Osteoblast (primary cell): ENCODE results near the gene KIAA1217. TPM values are rescaled to one million over a fixed set of nuclear protein-coding genes. Genes with fewer than 3 reads are reported as not detected.

Source experiments
- DNase-seq: peaks from one replicate; pipeline ENCODE4 v3.0.0; 2011; ENCODE audit warnings: low spot score, mixed read lengths; ENCODE audit not compliant: insufficient read length; ENCODE audit errors: missing footprints
- H2AFZ ChIP-seq: 2 replicates; pipeline ENCODE4 v1.6.0; 2011; ENCODE audit warnings: mild to moderate bottlenecking, low read length
- H3K27ac ChIP-seq: 2 replicates; pipeline ENCODE4 v1.5.1; 2011; ENCODE audit warnings: mild to moderate bottlenecking, low read depth, low read length, moderate library complexity
- H3K27me3 ChIP-seq: 2 replicates; pipeline ENCODE4 v1.6.0; 2012; ENCODE audit warnings: mild to moderate bottlenecking, control low read depth, inconsistent platforms, low read length, moderate library complexity; ENCODE audit not compliant: insufficient read depth
- H3K36me3 ChIP-seq: 2 replicates; pipeline ENCODE4 v1.5.1; 2011; ENCODE audit warnings: mild to moderate bottlenecking, low read length, control low read depth, moderate library complexity; ENCODE audit not compliant: insufficient read depth
- H3K4me1 ChIP-seq: 2 replicates; pipeline ENCODE4 v1.5.1; 2011; ENCODE audit warnings: mild to moderate bottlenecking, low read length, control low read depth, moderate library complexity; ENCODE audit not compliant: insufficient read depth
- H3K4me2 ChIP-seq: 2 replicates; pipeline ENCODE4 v1.6.0; 2011; ENCODE audit warnings: mild to moderate bottlenecking, low read length; ENCODE audit not compliant: insufficient read depth
- H3K4me3 ChIP-seq: fragments of 200-600 bp; sonication (generic); 3 replicates; pipeline ENCODE4 v1.5.1; 2012; ENCODE audit warnings: mild to moderate bottlenecking, low read length, inconsistent platforms; ENCODE audit not compliant: insufficient read depth
- H3K79me2 ChIP-seq: 2 replicates; pipeline ENCODE4 v1.6.0; 2012; ENCODE audit warnings: mild to moderate bottlenecking, low read length, control low read depth, inconsistent platforms; ENCODE audit not compliant: insufficient read depth
- H3K9me3 ChIP-seq: 2 replicates; pipeline ENCODE4 v1.5.1; 2011; ENCODE audit warnings: low read depth, low read length, control low read depth
- H4K20me1 ChIP-seq: 2 replicates; pipeline ENCODE4 v1.6.0; 2012; ENCODE audit warnings: mild to moderate bottlenecking, low read length, control low read depth; ENCODE audit not compliant: insufficient read depth
- total RNA-seq: library from RNA; depleted of rRNA; stranded (reverse); fragments of >200 nt; gene quantifications from 2 replicates; pipeline ENCODE4 v1.2.3, GENCODE V29; 2012
- TF ChIP-seq, protein P1 (sequence below): IDR thresholded peaks from 2 replicates; pipeline ENCODE4 v1.5.1; 2011; ENCODE audit warnings: mild to moderate bottlenecking, low read depth, low read length, moderate library complexity; ENCODE audit errors: extremely low read depth

Gene KIAA1217
- total RNA-seq, 1 donor, result 51.0 TPM

DNA sequence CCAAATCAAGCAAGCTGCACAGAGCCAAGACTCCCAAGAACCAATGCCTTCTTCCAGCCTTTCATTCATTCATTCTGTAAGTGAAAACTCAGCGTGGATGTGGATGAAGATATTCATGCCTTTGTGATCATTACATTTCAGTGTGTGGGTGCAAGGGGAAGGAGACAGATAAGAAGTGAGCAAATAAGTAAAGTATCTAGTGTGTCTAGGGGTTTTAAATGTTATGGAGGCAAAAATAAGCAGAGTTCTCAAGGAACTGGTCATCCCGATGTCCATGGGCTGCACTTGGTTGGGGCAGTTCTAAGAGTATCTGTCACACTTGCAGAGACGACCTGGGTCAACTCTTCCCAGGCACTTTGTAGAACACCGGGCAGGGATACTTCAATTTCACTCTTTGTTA is 149.1 kb downstream of the KIAA1217 start:
- DNase-seq, result no peak
- Histone ChIP-seq H3K4me2 (no peak overlapping the region), H3K4me3 (no peak overlapping the region)

DNA sequence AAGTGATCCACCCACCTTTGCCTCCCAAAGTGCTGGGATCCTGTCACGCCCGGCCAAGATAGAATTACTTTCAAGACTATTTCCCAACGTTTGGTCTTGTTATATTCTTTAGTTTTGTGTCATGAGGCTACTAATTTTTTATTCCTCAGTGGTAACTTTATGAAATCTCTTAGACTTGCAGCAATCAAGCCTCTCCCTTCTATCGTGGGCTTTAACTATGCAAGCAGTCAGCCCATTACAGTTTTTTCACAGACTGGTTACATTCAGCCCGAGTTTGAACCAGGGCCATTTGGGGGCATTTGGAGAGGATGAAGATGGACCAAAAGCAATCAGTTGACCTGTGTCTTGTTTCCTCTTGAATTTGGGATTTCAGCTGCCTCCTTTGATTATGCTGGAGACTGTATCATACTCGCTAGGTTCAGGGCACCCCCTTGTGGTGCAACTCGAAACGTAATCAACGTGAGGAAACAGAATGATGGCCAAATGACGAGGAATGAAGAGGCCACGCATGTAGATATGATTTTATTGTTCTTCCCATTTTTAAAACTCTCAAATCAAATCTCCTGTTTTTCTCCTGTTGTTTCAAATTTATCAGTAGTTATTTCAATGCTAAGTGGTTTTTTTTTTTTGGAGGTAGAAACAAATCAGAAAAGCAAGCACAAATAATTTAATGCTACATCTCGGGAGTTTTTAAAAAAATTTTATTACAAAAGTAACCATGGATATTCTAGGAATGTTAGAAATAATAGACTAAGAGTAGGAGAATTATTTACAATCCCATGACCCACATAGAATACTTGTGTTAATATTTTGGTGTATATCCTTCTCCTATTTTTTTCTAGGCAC is 151.6 kb downstream of the KIAA1217 start:
- no peaks in the 10 kb centered on the region for H3K4me1 ChIP-seq
- H3K27ac ChIP-seq, result no peak overlapping the region
- DNase-seq, result peak; percentile 82
- no peaks in the 10 kb centered on the region for H3K79me2 ChIP-seq
- H3K9me3 ChIP-seq, result no peaks in the 10 kb centered on the region
- H3K36me3 ChIP-seq, result no peaks in the 10 kb centered on the region
- H3K27me3 ChIP-seq, result no peaks in the 10 kb centered on the region
- H3K4me3 ChIP-seq, result no peak overlapping the region
- H4K20me1 ChIP-seq, result no peaks in the 10 kb centered on the region
- TF ChIP-seq, protein P1, sequence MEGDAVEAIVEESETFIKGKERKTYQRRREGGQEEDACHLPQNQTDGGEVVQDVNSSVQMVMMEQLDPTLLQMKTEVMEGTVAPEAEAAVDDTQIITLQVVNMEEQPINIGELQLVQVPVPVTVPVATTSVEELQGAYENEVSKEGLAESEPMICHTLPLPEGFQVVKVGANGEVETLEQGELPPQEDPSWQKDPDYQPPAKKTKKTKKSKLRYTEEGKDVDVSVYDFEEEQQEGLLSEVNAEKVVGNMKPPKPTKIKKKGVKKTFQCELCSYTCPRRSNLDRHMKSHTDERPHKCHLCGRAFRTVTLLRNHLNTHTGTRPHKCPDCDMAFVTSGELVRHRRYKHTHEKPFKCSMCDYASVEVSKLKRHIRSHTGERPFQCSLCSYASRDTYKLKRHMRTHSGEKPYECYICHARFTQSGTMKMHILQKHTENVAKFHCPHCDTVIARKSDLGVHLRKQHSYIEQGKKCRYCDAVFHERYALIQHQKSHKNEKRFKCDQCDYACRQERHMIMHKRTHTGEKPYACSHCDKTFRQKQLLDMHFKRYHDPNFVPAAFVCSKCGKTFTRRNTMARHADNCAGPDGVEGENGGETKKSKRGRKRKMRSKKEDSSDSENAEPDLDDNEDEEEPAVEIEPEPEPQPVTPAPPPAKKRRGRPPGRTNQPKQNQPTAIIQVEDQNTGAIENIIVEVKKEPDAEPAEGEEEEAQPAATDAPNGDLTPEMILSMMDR, result peak; percentile 89
- H3K4me2 ChIP-seq, result no peak overlapping the region
- H2AFZ ChIP-seq, result no peak overlapping the region

More for the DNA sequence above, 149.1 kb downstream of the KIAA1217 start:
- Histone ChIP-seq H2AFZ (no peak overlapping the region), H3K9me3 (no peaks in the 10 kb centered on the region), H4K20me1 (no peaks in the 10 kb centered on the region), H3K4me1 (no peaks in the 10 kb centered on the region), H3K79me2 (no peaks in the 10 kb centered on the region), H3K27me3 (no peaks in the 10 kb centered on the region), H3K36me3 (no peaks in the 10 kb centered on the region), H3K27ac (no peak overlapping the region)
- TF ChIP-seq, protein P1, result no peak

DNA sequence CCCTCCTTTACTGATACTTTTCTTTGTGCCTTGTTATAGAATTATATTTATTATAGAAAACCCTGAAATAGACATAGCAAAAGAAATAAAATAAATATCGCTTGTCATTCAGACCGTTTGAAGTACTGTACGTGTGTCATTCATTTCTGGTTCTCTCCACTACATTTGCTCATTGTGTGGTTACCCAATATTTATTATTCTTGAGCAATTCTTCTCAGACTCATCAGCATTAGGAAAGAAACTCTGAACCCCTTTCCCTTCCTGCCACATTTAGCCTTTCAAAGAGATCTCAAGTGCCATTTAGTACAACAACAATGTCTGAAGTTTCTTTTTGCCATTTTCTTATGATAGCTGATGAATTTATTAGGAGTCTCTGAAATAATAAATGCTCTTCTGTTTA is 154.1 kb downstream of the KIAA1217 start:
- Histone ChIP-seq H3K36me3 (no peaks in the 10 kb centered on the region), H3K9me3 (no peaks in the 10 kb centered on the region), H3K4me3 (no peak overlapping the region), H3K27me3 (no peaks in the 10 kb centered on the region), H3K79me2 (no peaks in the 10 kb centered on the region), H3K4me2 (no peak overlapping the region), H3K27ac (no peak overlapping the region), H3K4me1 (no peaks in the 10 kb centered on the region), H2AFZ (no peak overlapping the region), H4K20me1 (no peaks in the 10 kb centered on the region)
- no peak for DNase-seq
- TF ChIP-seq, protein P1, result no peak

DNA sequence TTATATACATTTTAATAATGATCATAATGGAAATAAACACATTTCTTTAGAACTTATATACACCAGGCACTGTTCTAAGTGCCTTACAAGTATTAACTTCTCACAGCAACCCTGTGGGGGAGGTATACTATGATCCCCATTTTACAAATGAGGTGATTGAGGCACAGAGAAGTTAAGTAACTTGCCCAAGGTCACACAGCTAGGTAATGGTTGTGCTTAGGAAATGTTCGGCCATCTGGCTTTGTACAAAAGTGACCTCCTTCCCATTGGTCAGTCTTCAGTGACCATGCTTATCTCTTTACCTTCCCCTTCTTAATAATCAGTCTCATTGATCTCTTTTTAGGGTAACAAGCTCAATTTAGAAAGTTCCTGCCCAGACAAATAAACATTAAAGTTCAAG is 158.8 kb downstream of the KIAA1217 start:
- Histone ChIP-seq H3K4me2 (no peak overlapping the region), H3K4me1 (no peaks in the 10 kb centered on the region), H4K20me1 (no peaks in the 10 kb centered on the region), H3K79me2 (no peaks in the 10 kb centered on the region), H3K9me3 (no peaks in the 10 kb centered on the region), H3K4me3 (no peak overlapping the region), H3K36me3 (no peaks in the 10 kb centered on the region), H3K27ac (no peak overlapping the region), H2AFZ (no peak overlapping the region), H3K27me3 (no peaks in the 10 kb centered on the region)
- DNase-seq, result no peak
- TF ChIP-seq, protein P1, result no peak
